GM18868 (cell line): ENCODE results near the gene DUS4L.
"Not testable (repeated sequence)": the region's sequence is repeated elsewhere in the genome, so short reads cannot be mapped to it uniquely, and the experiment has no call there.

Experiments used
- ATAC-seq: cut with Tn5 transposase; IDR thresholded peaks from one replicate; pipeline ENCODE4 v1.9.1; 2021; ENCODE audit warnings: mild to moderate bottlenecking, moderate library complexity; ENCODE audit not compliant: unreplicated experiment

Gene DUS4L, protein sequence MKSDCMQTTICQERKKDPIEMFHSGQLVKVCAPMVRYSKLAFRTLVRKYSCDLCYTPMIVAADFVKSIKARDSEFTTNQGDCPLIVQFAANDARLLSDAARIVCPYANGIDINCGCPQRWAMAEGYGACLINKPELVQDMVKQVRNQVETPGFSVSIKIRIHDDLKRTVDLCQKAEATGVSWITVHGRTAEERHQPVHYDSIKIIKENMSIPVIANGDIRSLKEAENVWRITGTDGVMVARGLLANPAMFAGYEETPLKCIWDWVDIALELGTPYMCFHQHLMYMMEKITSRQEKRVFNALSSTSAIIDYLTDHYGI

DNA sequence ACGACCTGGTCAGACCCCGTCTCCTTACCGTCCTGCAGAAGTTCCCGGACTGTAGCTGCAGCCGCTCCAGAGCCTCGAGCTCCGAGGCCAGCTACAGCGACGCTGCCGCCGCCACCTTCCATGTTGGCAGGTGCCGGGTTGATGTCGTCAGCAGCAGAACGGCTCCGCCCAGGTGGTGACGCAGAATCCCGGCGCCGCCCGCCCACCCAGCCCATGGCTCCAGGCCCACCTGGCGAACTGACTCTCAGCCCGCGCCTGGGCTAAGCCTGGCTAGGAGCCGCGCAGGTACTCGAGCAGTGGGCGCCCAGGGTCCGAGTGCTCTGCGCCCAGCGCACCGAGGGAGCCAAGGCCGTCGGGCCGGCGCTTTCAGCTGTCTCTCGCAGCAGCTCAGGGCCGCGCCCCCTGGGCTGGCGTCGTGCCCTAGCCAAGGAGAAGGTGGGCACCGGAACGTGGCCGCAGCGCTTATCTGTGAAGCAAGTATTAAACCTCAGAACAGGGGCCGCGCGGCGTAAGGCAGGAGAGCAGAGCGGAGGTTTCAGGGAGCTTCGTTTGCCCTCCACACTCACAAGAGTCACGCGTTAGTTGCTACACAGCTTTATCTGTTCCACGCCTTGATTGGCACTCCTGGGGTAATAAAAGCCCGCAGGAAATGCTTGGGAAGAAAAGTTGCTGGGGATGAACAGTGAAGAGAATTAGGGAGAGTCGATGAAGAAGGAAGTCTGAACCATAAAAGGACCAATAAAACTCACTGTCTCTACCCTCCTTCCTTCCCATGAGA is at the start of gene DUS4L, which contains the start of gene COG5:
Gene DUS4L (plus strand): TSS at position 197 of the 778 bp plus-strand sequence. CDS start 3,100 bp downstream, outside the sequence.
Gene COG5 (minus strand): TSS at position 146 of the 778 bp plus-strand sequence. CDS start 24 bp downstream, at position 122.
- peak; percentile 98 for ATAC-seq

DNA sequence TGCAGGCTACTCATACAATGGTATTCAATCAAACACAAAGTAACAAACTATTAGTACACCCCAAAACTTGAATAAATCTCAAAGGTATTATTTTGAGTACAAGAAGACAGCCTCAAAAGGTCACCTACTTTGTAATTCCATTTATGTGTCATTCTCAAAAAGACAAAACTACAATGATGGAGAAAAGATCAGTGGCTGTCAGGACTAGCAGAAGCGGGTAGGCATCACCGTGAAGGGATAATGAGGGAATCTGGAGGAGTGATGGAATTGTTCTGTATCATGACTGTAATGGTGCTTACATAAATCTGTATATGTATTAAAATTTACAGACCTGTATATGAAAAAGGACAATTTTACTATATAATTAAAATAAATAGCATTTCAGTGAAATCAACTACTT is 37.1 kb upstream of the DUS4L start:
- ATAC-seq = no peak

DNA sequence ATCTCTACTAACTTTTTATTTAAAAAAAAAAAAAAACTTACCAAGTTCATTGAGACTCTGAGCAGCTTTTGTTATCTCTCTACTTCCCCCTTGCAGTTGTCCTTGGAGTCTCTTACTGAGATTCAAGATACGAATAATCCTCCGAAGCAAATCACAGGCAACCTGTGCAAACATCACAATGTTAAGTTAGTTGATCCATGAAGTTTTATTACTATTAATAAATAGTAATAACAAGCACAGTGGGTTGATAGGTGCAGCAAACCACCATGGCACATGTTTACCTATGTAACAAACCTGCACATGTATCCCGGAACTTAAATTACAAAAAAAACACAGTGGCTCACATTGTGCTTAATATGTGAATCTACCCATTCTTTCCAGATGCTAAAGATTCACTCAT is 36.6 kb upstream of the DUS4L start:
- ATAC-seq = no peak

DNA sequence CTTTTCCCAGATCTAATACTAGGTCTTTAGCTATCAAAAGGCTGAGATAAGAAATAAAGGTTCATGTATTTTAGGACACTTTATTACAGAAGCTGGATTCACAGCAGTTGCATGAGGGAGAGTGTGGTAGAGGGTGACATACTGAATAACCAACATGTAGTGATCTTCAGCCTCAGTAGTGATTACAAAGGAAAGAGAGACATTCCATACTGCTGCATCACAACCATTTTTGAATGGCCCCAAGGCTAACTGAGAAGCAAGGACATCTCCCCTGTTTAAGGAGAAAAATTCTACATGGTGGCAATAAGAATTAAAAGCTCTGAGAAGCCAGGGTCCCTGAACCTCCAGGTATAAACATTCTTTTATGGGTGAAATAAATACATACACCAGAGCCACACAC is 35.3 kb upstream of the DUS4L start:
- ATAC-seq = no peak

DNA sequence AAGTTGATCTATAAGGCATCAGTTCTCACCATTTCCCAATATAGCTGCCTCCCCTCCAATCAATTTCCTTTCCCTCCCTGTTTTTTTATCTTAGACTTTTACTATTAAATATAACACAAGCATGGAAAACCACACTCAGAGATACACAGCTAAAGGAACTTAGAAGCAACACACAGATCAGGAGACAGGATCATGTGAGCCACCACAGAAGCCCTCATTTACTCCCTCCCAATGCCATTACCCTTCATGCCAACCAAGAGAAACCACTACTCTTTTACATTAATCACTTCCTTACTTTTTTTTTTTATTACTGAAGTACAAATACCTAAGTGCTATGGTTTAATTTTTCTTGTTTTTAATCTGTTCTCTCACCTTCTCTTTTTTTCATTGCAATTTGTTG is 33.0 kb upstream of the DUS4L start:
- no peak for ATAC-seq

DNA sequence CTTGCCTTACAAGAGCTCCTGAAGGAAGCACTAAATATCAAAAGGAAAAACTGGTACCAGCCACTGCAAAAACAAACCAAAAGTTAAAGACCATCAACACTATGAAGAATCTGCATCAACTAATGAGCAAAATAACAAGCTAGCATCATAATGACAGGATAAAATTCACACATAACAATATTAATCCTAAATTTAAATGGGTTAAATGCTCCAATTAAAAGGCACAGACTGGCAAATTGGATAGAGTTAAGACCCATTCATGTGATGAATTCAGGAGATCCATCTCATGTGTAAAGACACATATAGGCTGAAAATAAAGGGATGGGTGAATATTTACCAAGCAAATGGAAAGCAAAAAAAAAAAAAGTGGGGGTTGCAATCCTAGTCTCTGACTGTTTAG is 29.6 kb upstream of the DUS4L start:
- ATAC-seq = no peak

DNA sequence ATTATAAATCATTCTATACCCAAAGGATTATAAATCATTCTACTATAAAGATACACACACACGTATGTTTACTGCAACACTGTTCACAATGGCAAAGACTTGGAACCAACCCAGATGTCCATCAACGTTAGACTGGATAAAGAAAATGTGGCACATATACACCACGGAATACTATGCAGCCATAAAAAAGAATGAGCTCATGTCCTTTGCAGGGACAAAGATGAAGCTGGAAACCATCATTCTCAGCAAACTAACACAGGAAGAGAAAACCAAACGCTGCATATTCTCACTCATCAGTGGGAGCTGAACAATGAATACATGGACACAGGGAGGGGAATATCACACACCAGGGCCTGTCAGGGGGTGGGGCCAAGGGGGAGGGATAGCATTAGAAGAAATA is 26.5 kb upstream of the DUS4L start:
- not testable (repeated sequence) for ATAC-seq

DNA sequence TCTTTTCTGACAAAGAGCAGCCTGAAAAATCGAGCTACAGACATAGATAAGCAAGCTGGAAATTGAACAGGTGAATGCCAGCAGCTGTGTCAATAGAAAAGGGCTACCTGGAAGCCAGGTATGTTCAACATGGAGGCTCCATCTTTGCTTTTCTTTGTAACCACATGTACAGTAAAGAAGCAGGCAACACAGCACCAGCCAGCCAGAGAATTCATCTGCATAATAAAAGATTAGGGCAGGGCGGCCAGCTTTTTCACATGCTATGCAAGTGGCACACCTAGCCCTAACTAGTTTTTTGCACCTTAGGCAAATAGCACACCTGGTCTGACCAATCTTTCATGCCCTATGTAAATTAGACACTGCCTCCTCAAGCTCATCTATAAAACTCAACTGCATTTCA is 25.8 kb upstream of the DUS4L start:
- no peak for ATAC-seq

DNA sequence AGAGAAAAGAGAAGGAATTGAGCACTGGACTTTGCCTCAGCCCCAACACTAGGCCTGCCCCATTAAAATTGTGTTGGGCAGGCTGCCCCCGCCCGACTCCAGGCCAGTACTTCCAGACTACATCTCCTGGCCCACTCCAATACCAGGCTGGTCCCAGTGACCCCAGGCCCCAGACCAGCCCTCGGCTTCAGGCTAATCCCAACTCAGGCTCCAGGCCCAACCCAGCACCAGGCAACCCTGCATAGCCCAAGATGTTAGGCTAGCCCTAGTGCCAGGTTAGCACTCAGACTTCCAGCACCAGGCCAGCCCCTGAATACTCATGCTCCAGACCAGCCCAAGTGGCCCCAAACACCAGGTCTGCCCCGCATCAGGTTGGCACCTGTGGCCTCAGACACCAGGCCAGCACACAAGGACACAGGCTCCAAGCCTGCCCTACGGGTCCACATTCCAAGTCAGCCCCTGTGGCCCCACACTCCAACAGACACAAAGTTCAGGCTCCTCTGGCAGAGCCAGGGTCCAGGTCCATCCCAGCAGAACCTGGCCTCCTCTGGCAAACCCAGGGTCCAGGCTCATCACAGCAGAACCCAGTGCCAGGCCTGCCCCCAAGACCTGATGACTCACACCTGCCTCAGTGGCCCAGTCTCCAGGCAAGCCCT is 20.3 kb upstream of the DUS4L start:
- no peak for ATAC-seq

DNA sequence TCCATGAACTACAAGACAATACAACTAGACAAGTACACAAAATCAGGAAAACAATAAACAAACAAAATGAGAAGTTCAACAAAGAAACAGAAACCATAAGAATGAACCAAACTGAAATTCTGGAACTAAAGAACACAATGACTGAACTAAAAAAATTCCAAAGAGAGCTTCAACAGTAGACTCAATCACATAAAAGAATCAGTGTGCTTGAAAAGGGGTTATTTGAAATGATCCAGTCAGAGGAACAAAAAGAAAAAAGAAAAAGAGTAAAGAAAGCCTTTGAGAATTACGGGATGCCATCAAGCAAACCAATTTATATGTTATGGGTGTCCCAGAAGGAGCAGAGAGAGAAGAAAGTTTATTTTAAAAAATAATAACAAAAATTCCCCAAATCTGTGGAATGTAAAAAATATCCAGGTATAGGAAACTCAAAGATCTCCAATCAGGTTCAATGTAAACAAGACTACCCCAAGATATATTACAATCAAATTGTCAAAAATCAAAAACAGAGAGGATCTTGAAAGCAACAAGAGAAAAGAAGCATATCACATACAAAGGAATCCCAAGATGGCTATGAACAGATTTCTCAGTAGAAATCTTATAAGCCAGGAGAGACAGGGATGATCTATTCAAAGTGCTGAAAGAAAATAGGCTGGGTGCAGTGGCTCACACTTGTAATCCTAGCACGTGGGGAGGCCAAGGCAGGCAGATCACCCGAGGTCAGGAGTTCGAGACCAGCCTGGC is 18.8 kb upstream of the DUS4L start:
- no peak for ATAC-seq

DNA sequence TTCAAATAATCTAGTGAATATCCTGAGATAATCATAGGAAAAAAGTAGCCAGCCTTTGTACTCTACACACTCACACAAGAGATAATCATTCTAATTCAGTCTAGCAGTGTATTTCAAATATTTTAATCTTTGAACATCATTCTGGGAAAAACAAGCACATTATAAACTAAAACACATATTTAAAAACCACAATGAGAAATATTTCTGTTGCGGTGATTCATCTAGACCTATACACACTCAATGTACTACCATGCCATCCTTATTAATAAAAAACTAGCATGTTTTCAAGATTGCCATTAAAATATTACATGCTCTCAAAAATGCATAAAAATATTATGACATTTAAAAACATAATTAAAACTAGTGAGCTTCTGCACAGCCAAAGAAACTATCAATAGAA is 11.8 kb upstream of the DUS4L start:
- ATAC-seq = no peak

DNA sequence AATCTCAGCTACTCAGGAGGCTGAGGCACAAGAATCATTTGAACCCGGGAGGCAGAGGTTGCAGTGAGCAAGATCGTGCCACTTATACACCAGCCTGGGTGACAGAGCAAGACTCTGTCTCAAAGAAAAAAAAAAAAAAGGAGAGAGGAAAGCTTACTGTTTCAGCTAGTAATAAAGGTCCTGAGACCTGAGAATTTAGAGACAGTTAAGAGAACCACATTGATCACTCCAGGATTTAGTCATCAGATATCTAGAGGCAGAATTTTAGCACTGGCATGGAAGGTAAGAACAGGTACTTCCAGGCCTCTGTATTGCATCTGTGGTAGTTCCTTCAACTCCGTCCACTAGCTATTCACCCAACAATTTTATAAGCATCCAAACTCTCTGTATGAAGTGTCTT is 7.9 kb upstream of the DUS4L start:
- no peak for ATAC-seq

DNA sequence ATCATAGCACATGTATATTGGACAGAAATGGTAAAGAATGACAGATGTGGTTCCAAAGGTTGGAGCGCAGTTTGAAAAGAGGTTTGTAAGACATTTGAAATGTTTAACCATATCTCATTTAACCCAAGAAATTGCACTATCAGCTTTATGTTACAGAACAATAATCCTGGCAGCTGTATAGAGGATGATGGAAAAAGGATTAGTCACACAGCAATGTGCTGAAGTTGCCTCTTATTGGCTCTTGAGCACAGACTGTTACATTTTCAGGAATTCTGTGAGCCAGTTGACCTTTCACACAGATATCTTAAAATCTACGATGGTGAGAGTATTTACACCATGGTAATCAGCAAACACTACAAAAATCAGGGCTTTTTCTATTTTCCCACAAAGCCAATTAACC is 3.9 kb upstream of the DUS4L start:
- ATAC-seq = no peak

DNA sequence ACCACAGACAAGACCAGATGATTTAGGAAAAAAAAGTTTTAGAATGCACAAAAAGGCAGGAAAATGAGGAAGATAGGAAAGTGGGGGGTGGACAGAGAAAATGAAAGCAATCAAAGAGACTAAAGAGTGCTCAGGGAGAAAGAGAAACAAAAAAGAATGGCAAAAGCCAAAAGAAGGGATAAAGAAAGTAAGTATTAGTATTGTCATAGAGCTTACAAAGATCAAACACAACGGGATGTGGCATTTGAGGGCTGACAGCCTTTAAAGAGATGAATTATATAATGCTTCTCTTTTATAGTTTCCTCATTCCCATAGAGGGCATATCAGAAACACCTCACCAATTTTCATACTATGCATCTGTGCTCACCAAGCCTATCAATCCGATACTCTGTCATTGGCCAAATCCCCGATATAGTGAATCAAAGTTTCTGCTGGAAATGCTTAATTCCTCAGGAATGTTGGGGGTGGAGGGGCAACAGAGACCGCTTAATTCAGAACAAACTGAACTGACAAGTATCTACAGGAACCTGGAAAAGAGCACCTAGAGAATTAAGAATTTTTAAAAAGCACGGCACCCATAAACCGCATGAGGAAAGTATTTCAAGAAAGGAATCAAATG is 2.8 kb upstream of the DUS4L start:
- ATAC-seq = no peak

DNA sequence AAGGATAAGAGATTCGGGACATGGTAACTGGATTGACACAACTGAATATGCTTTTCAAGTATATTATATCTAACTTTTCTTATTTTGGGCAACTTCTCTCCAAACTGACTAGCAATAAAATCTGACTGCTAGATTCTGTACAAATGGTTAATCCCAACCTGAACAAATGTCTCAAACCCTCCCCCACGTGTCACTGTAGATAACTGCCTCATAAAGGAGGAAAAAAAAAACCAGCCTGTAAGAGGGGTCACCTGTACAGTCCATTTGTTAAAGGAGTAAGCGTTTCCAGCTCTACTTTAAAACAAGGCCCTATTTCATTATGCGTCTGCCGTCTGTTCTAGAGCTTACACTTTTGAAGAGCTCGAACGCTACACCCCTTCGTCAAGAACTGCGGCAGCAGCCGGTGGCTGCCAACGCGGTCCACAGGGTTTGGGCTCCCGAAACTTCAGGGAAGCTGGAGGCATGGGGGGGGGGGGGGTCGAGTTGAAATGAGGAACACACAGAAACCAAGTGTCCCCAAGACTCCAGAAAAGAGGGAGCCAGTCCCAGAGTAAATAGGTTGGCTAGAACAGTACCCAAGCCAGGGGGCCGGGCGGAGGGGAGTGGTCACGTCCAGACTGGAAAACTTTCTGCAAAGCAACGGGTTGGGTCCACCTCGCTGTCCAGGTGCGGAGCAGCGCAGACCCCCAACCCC is 543 bp upstream of the DUS4L start:
- peak; percentile 61 for ATAC-seq

DNA sequence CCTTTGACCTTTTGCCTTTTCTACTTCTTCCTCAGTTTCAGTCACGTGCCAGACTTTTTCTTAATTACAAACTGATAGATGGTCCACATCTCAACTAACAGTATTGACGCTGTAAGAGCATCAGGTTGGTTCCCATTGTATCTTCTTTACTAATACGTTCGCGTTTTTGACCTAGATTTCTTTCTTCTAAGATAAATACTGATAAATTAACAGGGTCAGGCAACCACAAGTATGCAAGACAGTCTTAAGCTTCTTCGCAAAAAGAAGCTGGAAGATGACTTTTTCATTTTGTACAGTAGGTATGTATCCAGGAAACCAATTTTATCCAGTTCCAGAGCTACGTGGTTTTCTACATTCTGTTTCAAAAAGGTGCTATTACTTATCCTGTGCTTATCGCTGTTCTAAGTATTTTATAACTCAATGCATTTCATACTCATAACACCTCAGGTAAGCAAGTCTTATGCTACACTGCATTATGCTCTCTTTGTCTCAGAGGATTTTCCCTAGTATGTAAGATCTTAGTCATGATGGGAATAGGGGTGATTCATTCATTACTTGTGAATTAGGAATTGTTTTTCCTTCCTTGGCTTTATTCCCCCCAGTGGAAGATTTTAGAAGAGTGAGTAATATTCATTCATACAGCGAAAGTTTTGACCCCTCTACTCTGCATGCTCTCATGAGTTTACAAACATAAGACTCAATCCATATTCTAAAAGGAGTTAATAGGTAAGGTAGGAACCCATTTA is 955 bp downstream of the DUS4L start:
- no peak for ATAC-seq

DNA sequence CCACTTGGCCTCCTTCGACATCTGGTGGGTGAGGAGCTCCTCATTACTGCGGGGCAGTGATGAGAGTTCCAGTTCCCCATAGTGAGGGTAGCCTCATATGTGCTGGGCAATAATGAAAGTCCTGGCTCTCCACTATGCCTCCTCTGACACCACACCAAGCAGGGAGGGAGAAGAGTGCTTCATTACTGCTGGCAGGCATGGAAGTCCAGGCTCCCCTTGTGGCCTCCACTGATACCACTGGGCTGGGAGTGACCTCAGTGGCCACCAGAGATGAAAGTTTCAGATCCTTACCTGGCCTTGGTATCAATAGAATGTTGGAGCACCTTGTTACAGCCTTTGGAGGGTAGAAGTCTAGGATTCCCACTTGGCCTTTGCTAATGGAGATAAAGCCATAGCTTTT is 6.5 kb downstream of the DUS4L start:
- no peak for ATAC-seq

DNA sequence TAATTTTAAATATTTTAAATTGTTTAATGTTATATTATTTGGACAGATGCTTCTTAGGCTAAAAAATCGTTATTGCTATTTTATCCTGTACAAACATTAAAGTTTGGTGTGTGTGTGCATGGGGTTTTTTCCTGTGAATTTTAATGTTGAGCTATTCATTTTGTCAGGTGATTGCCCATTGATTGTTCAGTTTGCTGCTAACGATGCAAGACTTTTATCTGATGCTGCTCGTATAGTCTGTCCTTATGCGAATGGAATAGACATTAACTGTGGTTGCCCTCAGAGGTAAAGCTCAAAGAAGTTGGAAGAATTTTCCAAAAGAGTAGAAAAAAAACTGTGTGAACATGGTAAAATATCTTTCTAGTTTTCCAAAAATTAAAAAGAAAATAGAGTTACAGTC is 9.8 kb downstream of the DUS4L start:
- no peak for ATAC-seq

DNA sequence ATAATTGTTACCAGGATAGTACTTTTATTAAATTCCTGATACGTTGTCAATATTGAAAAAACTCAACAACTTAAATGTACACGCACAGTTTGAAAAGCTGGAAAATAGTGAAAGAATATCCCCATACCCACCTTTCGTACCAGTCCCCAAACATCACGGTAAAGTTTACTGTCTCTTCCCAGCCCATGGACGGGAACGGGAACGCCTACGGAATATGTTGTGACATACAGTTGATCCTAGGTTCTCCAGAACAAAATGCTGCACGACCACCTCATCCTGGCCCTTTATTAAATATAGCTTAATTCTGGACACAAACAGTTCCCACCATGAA is 15.7 kb downstream of the DUS4L start:
- ATAC-seq = no peak
